ENCODE data around the gene DIAPH3. TPM values are rescaled to one million over a fixed set of nuclear protein-coding genes. Genes with fewer than 3 reads are reported as not detected.

DIAPH3 gene
- total RNA-seq, 4 donors from 2014 or later: 1.4 to 13.2 (median 2.6) TPM

DNA sequence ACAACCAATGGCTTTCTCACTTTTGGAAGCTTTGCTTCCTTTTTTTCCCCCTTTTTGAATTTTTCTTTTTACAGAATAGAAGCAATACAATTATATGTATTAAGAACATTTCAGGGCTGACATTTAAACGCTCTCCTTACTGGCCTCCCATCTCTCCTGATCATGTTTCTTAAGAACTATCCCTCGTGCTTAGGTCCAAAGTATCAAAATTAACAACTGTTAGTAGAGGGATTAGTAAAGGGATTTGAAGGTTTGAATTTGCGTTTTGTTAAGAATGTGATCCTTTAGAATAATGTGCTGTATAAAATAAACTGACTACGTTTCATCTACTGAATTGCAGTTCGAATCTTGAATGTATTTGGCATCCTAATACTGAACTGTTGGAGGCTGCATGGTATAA, 424.8 kb downstream of the DIAPH3 start:
- no peak overlapping the region for H3K27ac ChIP-seq
- TF ChIP-seq POLR2A (IDR thresholded peaks at IDR 0.05) (no peak), CTCF (IDR thresholded peaks at IDR 0.05) (no peak)
- no peaks in the 10 kb centered on the region for H3K36me3 ChIP-seq
- H3K27me3 ChIP-seq: no peaks in the 10 kb centered on the region
- H3K4me1 ChIP-seq: no peaks in the 10 kb centered on the region
- H3K9me3 ChIP-seq: no peaks in the 10 kb centered on the region
- H3K4me3 ChIP-seq: no peak overlapping the region
- no peak for DNase-seq

DNA sequence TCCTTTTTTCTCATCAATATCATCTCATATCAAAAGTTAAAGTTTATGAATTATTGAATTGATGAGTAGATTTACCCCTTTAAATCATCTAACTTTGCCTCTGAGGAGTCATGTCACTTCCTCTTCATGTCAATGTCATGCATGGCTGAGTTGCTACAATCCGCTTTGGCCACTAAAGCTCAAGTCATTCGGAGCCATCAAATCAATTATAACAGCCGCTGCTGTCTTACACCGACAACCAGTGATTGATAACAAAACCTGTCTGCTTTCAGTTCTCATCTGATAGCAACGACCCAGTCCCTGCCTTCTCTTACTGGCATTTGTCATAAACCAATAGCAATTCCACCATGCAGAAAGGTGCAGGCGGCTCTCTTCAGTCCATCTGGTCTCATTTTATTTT, 429.3 kb downstream of the DIAPH3 start:
- TF ChIP-seq POLR2A (IDR thresholded peaks at IDR 0.05): no peak
- Histone ChIP-seq H3K9me3 (no peaks in the 10 kb centered on the region), H3K4me3 (no peak overlapping the region), H3K36me3 (no peaks in the 10 kb centered on the region), H3K4me1 (no peaks in the 10 kb centered on the region), H3K27ac (no peak overlapping the region), H3K27me3 (no peaks in the 10 kb centered on the region)
- no peak for DNase-seq

GRCh38 chr13:59733744-59734143, 430.0 kb downstream of the DIAPH3 start:
- H3K4me1 ChIP-seq: no peaks in the 10 kb centered on the region
- no peaks in the 10 kb centered on the region for H3K36me3 ChIP-seq
- H3K27me3 ChIP-seq: no peaks in the 10 kb centered on the region
- no peak overlapping the region for H3K27ac ChIP-seq
- no peak overlapping the region for H3K4me3 ChIP-seq
- TF ChIP-seq CTCF (IDR thresholded peaks at IDR 0.05) (no peak), POLR2A (IDR thresholded peaks at IDR 0.05) (no peak)
- DNase-seq: no peak
- no peaks in the 10 kb centered on the region for H3K9me3 ChIP-seq

DNA sequence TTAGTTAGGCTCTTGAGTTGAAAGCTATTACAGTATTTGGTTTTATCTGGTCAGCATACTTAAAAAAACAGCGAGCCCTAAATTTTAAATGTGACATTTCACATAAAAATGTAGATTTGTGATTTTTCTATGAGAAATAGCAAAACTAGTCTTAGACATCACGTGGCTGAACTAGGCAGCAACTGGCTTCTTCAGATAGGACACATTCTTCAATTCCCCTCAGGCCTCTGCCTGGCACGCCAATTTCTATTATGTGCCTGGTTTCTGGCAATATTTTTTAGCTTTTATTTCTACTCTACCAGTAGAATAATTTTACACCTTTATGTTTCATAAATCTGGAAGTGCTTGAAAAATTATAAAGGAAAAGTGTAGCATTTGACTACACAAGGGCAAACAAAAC, 433.7 kb downstream of the DIAPH3 start:
- Histone ChIP-seq H3K9me3 (no peaks in the 10 kb centered on the region), H3K4me3 (no peak overlapping the region), H3K27me3 (no peaks in the 10 kb centered on the region), H3K4me1 (no peaks in the 10 kb centered on the region), H3K27ac (no peak overlapping the region), H3K36me3 (no peaks in the 10 kb centered on the region)
- no peak for DNase-seq
- TF ChIP-seq CTCF (IDR thresholded peaks at IDR 0.05): no peak
- no peak for TF ChIP-seq POLR2A (IDR thresholded peaks at IDR 0.05)

- Histone ChIP-seq H3K27me3 (no peaks in the 10 kb centered on the region), H3K9me3 (no peaks in the 10 kb centered on the region), H3K4me1 (no peaks in the 10 kb centered on the region), H3K4me3 (no peak overlapping the region), H3K27ac (no peak overlapping the region), H3K36me3 (no peaks in the 10 kb centered on the region)
- no peak for DNase-seq
- TF ChIP-seq CTCF (IDR thresholded peaks at IDR 0.05) (no peak), POLR2A (IDR thresholded peaks at IDR 0.05) (no peak)
Observed at GRCh38 chr13:59728896-59729545, 434.7 kb downstream of the DIAPH3 start.

DNA sequence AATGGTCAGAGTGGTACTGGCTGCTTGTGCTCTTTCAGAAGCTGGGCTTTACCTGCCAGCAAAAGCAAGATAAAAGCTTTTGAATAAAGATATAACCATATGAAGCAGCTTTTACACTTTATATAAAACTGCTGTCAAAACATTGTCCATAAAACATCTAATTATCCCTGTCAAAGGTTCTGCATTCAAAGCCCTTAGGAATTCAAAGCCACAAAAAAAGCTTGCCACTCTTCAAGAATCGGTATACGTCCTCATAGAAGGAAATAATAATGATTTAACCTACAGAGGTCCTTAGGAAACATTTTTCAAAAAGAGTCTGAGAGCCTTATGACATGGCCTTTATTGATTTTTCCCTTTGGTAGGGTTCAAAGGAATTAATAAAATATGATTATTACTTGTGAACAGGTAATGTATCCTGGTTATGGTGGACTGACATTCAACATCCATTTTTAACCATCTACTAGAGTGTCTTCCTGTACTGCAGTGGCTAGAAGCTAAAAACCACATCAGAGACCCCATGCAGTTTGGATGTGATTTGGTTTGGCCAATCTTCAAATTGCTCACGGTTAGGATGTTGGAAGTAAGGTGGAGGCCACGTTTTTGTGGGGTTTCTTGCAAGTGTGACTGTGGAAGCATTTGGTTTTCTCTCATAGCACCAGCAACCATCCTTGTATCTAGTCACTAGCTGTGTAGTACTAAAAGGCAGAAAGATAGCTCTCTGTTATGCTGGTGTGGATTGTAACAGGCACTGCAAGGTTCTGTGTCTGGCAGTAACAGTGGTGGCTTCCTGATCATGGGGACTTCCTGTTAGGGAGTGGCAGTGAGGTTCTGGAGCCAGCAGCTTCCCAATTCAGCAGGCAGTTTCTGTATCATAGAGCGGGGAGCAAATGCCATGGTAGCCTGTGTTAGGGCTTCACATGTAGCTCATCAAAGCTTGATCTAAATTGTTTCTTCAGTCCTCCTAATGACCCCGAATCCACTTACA, 441.5 kb downstream of the DIAPH3 start:
- no peak for TF ChIP-seq CTCF (IDR thresholded peaks at IDR 0.05)
- no peak for TF ChIP-seq POLR2A (IDR thresholded peaks at IDR 0.05)
- Histone ChIP-seq H3K27ac (no peak overlapping the region), H3K4me3 (no peak overlapping the region), H3K9me3 (no peaks in the 10 kb centered on the region), H3K4me1 (no peaks in the 10 kb centered on the region), H3K27me3 (no peaks in the 10 kb centered on the region), H3K36me3 (no peaks in the 10 kb centered on the region)
- no peak for DNase-seq
